NT2/D1 (cell line): ENCODE data around the gene PCED1B.
"Not testable (repeated sequence)": the region's sequence is repeated elsewhere in the genome, so short reads cannot be mapped to it uniquely, and the experiment has no call there.

Experiments
- DNase-seq: peaks from one replicate; pipeline ENCODE4 v3.0.0-alpha.2; 2011; ENCODE audit warnings: low read depth, low spot score
- H3K27me3 ChIP-seq: 2 replicates; pipeline ENCODE4 v1.6.0; 2011; ENCODE audit warnings: mild to moderate bottlenecking; ENCODE audit not compliant: insufficient read length, insufficient read depth
- H3K36me3 ChIP-seq: 2 replicates; pipeline ENCODE4 v1.6.1; 2011; ENCODE audit warnings: mild to moderate bottlenecking, low read length, mixed read lengths; ENCODE audit not compliant: insufficient read depth, insufficient read length
- H3K4me1 ChIP-seq: 2 replicates; pipeline ENCODE4 v1.5.1; 2011; ENCODE audit not compliant: insufficient read depth, insufficient read length
- H3K4me3 ChIP-seq: 2 replicates; pipeline ENCODE4 v1.5.1; 2011; ENCODE audit warnings: low read depth; ENCODE audit not compliant: insufficient read length
- H3K9ac ChIP-seq: 2 replicates; pipeline ENCODE4 v1.6.0; 2011; ENCODE audit warnings: low read depth; ENCODE audit not compliant: insufficient read length
- H3K9me3 ChIP-seq: 2 replicates; pipeline ENCODE4 v1.5.1; 2011; ENCODE audit warnings: mild to moderate bottlenecking, low read length; ENCODE audit not compliant: insufficient read depth
- SUZ12 ChIP-seq: IDR thresholded peaks from 2 replicates; pipeline ENCODE4 v1.6.1; 2011; ENCODE audit not compliant: insufficient read length, insufficient read depth; ENCODE audit errors: extremely low read depth
- YY1 ChIP-seq: IDR thresholded peaks from 2 replicates; pipeline ENCODE4 v1.6.1; 2011; ENCODE audit not compliant: insufficient read length, insufficient read depth
- ZNF274 ChIP-seq: IDR thresholded peaks from 2 replicates; pipeline ENCODE4 v1.6.1; 2011; ENCODE audit warnings: mild to moderate bottlenecking, low read depth, low read length

The PCED1B gene

DNA sequence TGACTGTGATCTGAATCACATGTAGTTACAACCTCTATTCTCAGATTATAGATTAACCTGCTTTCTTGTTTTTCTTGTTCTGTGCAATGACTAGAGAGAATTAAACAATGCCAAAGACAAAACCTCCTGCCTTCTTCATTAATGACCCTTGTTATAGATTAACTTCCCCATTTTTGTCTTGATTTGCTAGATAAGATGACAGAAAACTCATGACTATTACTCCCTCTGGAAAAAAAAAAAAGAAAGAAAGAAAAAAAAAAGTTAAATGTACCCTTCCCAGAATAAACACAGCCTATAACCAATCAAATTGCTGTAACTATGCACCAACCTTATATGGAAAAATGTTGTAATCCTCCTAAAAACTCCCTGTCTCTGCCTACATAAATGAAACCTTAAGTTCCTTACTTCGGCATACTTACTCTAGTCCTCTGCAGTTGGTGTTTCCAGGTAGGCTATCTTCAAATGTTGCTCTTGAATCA lies 41.1 kb upstream of the PCED1B start:
- no peak for DNase-seq
- 0 out of 2 replicates have a peak, but pooled peaks cover 3% of the 10 kb centered on the region for H3K9me3 ChIP-seq
- H3K27me3 ChIP-seq, result no peaks in the 10 kb centered on the region
- TF ChIP-seq ZNF274 (no peak), YY1 (no peak), SUZ12 (no peak)
- H3K4me1 ChIP-seq, result no peaks in the 10 kb centered on the region
- H3K36me3 ChIP-seq, result no peaks in the 10 kb centered on the region
- no peak overlapping the region for H3K9ac ChIP-seq
- H3K4me3 ChIP-seq, result no peak overlapping the region

GRCh38 chr12:47039079-47039478 lies 40.3 kb upstream of the PCED1B start:
- Histone ChIP-seq H3K4me3 (no peak overlapping the region), H3K4me1 (no peaks in the 10 kb centered on the region), H3K36me3 (no peaks in the 10 kb centered on the region), H3K9ac (no peak overlapping the region), H3K27me3 (no peaks in the 10 kb centered on the region), H3K9me3 (0 out of 2 replicates have a peak, but pooled peaks cover 3% of the 10 kb centered on the region)
- DNase-seq, result no peak
- TF ChIP-seq YY1 (no peak), SUZ12 (no peak), ZNF274 (no peak)

GRCh38 chr12:47039756-47040155 lies 39.7 kb upstream of the PCED1B start:
- Histone ChIP-seq H3K36me3 (no peaks in the 10 kb centered on the region), H3K9me3 (0 out of 2 replicates have a peak, but pooled peaks cover 3% of the 10 kb centered on the region), H3K4me3 (no peak overlapping the region), H3K4me1 (no peaks in the 10 kb centered on the region), H3K27me3 (no peaks in the 10 kb centered on the region), H3K9ac (no peak overlapping the region)
- TF ChIP-seq ZNF274, result no peak
- TF ChIP-seq SUZ12, result no peak
- no peak for TF ChIP-seq YY1
- no peak for DNase-seq

- TF ChIP-seq SUZ12 (no peak), YY1 (no peak), ZNF274 (no peak)
- no peak for DNase-seq
- H3K4me3 ChIP-seq, result no peak overlapping the region
- H3K9ac ChIP-seq, result no peak overlapping the region
- 0 out of 2 replicates have a peak, but pooled peaks cover 3% of the 10 kb centered on the region for H3K9me3 ChIP-seq
- H3K27me3 ChIP-seq, result no peaks in the 10 kb centered on the region
- H3K36me3 ChIP-seq, result no peaks in the 10 kb centered on the region
- H3K4me1 ChIP-seq, result no peaks in the 10 kb centered on the region
Measured at GRCh38 chr12:47041327-47041726, 38.1 kb upstream of the PCED1B start.

DNA sequence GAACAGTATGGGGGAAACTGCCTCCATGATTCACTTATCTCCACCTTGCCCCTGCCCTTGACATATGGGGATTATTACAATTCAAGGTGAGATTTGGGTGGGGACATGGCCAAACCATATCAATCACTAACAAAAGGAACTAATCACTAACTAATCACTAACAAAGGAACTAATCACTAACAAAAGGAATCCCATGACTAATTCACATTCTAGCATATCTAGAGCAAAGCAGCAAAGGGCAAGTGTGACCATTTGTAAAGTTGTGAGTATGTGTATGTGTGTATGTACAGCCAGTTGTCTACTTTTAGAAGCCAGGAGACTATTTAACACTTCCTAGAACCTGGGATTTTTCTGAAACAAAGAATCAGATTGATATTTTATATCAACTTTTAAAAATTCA lies 30.9 kb upstream of the PCED1B start:
- Histone ChIP-seq H3K4me3 (no peak overlapping the region), H3K9me3 (peaks cover 21% of the 10 kb centered on the region), H3K36me3 (no peaks in the 10 kb centered on the region), H3K9ac (no peak overlapping the region), H3K4me1 (no peaks in the 10 kb centered on the region), H3K27me3 (no peaks in the 10 kb centered on the region)
- no peak for TF ChIP-seq ZNF274
- no peak for DNase-seq

DNA sequence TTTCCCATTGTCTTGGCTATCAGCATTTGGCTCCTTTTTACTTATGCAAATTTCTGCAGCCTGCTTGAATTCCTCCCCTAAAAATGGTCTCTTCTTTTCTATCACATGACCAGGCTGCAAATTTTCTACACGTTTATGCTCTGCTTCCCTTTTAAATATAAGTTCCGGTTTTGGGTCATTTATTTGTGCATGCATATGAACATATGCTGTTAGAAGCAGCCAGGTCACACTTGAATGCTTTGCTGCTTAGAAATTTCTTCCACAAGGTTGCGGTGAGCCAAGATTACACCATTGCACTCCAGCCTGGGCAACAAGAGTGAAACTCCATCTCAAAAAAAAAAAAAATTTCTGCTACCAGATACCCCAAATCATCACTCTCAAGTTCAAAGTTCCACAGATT lies 28.1 kb upstream of the PCED1B start:
- not testable (repeated sequence) for DNase-seq, H3K27me3 ChIP-seq, H3K36me3 ChIP-seq, H3K9ac ChIP-seq, H3K4me1 ChIP-seq, H3K4me3 ChIP-seq
- peaks cover 24% of the 10 kb centered on the region for H3K9me3 ChIP-seq

DNA sequence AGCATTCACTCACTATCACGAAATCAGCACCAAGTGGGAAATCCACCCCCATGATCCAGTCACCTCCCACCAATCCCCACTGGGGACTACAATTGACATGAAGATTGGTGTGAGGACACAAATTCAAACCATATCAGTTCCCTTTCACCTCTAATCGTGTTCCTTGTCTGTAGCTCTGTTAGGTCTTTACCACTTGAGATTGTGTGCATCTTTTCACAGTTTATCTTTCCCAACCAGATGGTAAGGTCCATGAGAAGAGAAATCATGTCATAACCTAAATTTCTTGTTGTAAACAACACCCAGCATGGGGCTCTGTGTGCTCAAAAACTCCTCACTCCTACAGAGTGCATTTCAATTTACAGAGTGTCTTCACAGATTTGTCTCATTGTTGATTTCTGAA lies 27.1 kb upstream of the PCED1B start:
- Histone ChIP-seq H3K4me1 (no peaks in the 10 kb centered on the region), H3K9ac (no peak overlapping the region), H3K4me3 (no peak overlapping the region), H3K9me3 (peaks cover 32% of the 10 kb centered on the region), H3K36me3 (no peaks in the 10 kb centered on the region), H3K27me3 (no peaks in the 10 kb centered on the region)
- DNase-seq, result no peak
- TF ChIP-seq YY1, result no peak

GRCh38 chr12:47053961-47054360 lies 25.5 kb upstream of the PCED1B start:
- Histone ChIP-seq H3K9ac (no peak overlapping the region), H3K4me3 (no peak overlapping the region), H3K27me3 (no peaks in the 10 kb centered on the region), H3K9me3 (peaks cover 29% of the 10 kb centered on the region), H3K4me1 (no peaks in the 10 kb centered on the region), H3K36me3 (no peaks in the 10 kb centered on the region)
- no peak for TF ChIP-seq SUZ12
- TF ChIP-seq YY1, result no peak
- no peak for TF ChIP-seq ZNF274
- no peak for DNase-seq
